Esophagus mucosa (tissue), 1 donor: ENCODE results near the gene MIF4GD. TPM values are rescaled to one million over a fixed set of nuclear protein-coding genes. Genes with fewer than 3 reads are reported as not detected.
"Not testable (repeated sequence)": the region's sequence is repeated elsewhere in the genome, so short reads cannot be mapped to it uniquely, and the experiment has no call there.

Experiments
- ATAC-seq: fragments of 200-7000 bp; cut with Tn5 transposase; one replicate; pipeline ENCODE4 v1.9.1; 2020
- total RNA-seq: library from RNA; stranded (reverse); gene quantifications from one replicate; pipeline ENCODE4 v1.2.4, GENCODE V29; 2023
- donor health status: DM: yes; HTN: yes; CAD: no.

The MIF4GD gene, protein sequence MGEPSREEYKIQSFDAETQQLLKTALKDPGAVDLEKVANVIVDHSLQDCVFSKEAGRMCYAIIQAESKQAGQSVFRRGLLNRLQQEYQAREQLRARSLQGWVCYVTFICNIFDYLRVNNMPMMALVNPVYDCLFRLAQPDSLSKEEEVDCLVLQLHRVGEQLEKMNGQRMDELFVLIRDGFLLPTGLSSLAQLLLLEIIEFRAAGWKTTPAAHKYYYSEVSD
- 18.4 TPM for total RNA-seq

GRCh38 chr17:75270966-75271232, at the start of gene MIF4GD:
MIF4GD (minus strand) TSS chr17:75271231; CDS start chr17:75270195, 1,036 bp downstream.
- no peak for ATAC-seq

GRCh38 chr17:75319904-75320691, 49.1 kb upstream of the MIF4GD start:
- ATAC-seq = no peak

- ATAC-seq = no peak
These were observed 47.7 kb upstream of the MIF4GD start for GRCh38 chr17:75318615-75319222.

DNA sequence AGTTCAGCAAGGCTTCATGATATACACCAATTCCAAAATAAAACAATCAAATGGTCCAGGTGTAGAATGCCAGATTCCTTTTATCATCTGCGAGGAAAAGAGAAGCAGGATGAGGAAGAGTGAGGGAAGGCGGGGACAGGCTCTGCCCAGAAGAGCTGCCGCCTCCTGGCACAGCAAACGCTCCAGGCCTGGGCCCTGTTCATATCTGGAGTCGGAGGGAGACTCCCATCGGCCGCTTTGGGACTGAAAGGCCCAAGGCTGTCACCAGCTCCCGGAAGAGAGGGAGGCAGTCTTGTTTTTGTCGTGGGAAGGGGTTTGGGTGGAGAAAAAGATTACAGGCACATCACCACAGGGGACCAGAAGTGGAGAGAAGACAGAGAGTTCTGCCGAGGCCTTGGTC, 47.2 kb upstream of the MIF4GD start:
- ATAC-seq = no peak

DNA sequence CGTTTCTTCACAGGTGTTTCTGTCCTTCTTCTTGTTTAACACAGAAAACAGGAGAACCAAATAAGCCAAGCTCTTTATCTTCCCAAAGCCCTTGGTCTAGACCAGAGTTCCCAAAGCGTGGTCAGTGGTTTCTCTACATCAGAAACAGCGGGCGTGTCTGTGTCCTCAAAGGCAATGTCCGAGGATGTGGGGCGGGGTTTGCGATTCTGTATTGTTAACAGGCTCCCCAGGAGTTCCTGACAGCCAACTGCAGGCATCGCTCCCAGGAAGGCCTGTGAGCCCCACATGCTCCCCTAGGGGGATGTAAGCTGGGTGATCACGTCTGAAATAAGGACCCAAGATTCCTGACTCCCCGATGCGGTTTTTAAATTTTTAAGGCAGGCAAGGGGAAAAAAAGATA, 46.6 kb upstream of the MIF4GD start:
- no peak for ATAC-seq

GRCh38 chr17:75316253-75316652, 45.2 kb upstream of the MIF4GD start:
- peak; percentile 37 for ATAC-seq

GRCh38 chr17:75315541-75316243, 44.7 kb upstream of the MIF4GD start:
- no peak for ATAC-seq

DNA sequence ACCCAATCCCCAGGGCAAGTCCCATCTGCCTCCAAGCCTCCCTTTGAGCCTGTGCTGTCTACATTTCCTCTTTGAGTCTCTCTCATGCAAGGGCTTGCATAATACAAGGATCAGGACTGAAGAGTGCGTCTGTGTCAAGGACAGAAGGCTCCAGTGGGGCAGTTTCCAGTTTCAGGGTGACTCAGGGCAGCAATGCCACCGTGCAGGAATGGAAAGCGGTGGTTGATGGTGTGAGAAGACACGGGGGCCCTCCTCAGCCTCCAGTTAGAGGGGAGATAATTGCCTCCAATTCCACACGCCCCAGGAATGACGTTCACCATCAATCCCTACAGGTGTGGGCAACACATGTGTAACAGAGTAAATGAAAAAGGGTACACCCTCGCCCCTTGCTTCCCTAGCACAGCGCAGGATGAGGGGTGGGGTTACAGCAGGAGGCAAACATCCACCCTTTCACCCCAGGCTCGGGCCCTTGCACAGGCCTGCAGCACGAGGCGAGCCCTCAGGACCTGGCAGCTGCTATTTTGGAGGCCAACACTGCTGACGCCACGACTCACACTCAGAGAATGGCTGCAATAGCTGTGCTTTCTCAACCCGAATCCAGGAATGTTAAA, 43.0 kb upstream of the MIF4GD start:
- ATAC-seq = peak; percentile 56

GRCh38 chr17:75308732-75309629, 38.0 kb upstream of the MIF4GD start:
- ATAC-seq = peak; percentile 45

GRCh38 chr17:75307957-75308731, 37.1 kb upstream of the MIF4GD start:
- ATAC-seq = no peak

GRCh38 chr17:75301502-75302206, 30.6 kb upstream of the MIF4GD start:
- no peak for ATAC-seq

DNA sequence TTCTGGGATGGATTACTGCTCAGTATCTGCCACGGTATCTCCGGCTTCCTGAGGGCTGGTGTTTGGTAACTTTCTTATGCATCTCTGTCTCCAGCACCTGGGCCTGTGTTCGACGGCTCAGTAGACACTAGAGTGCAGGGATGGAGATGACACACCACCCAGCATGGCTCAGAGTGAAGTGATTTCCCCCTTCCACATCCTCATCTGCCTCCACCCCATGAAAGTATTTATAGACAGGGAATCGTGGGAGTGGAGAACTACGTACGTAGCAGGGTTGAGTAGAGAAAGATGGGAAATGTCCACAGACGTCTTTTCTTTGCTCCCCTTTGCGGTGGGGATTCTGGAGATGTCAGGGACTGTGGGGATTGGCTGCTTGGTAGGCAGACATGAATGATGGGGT, 30.0 kb upstream of the MIF4GD start:
- ATAC-seq = no peak

DNA sequence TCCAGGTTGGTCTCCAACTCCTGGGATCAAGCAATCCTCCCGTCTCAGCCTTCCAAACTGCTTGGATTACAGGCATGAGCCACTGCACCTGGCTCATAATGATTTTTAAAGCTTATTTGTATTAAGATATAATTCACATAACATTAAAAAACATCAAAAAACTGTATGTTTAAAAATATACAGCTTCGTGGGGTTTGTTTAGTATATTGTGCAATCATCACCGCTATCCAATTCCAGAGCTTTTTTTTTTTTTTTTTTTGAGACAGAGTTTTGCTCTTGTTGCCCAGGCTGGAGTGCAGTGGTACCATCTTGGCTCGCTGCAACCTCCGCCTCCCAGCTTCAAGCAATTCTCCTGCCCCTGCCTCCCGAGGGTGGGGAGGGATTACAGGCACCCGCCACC, 29.2 kb upstream of the MIF4GD start:
- no peak for ATAC-seq

GRCh38 chr17:75295201-75296158, 24.4 kb upstream of the MIF4GD start:
- no peak for ATAC-seq

- ATAC-seq = not testable (repeated sequence)
These were observed 21.9 kb upstream of the MIF4GD start for GRCh38 chr17:75292810-75293448.

DNA sequence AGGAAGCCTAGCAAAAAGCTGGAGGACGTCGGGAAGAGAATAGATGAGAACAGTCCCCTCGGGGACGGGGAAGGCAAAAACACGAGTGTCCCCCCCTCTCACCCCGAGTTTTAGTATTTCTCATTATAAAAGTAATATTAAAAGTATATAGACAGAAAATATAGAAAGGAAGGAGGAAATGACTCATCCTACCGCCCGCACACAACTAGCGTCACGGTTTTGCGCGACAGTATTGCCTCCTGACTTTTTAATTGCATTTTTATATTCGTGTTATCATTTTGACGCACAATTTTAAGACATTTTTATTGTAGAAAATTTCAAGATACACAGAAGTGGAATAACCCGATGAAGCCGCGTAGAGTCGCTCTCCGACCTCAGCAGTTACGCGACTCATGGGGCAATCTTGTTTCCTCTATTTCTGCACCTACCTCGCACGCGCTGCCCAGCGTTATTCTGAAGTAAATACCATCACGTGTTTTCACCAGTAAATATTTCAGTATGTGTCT, 18.9 kb upstream of the MIF4GD start:
- ATAC-seq = peak; percentile 16

DNA sequence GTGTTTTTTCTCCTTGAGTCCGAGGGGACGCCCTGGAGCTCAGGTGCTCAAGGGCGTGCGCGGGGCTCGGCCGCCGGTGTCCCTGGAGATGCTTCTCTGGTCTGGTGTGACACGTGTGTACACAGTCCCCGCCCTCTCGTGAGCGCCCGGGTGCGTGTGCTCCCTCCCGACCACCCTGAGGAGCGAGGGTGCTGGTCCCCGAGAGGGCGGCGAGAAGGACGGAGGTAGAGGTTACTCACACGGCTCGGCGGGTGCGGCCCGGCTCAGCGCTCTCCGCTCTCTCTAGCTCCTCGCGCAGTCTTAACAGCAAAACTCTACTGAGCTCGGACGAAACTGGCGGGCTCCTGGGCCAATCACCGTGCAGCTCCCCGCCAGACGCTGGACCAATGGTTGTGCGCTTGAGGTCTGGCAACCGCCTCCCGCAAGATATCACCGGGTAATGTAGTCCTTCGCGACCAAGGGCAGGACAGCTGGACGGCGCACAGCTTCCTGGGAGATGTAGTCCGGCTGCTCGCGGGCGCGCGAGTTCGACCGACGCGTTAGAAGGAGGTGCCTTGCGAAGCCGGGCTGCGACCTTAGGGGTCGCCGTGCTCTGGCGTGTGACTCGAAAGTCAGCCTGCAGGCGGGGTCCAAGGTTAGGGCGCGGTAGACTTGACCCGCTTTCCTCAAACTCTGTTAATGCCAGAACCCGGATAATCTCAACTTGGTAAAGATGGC, 18.2 kb upstream of the MIF4GD start, which contains the start of gene SLC25A19:
Gene SLC25A19 (minus strand): TSS at position 319 of the 717 bp plus-strand sequence. CDS start 2,669 bp downstream, outside the sequence.
- peak; percentile 98 for ATAC-seq

DNA sequence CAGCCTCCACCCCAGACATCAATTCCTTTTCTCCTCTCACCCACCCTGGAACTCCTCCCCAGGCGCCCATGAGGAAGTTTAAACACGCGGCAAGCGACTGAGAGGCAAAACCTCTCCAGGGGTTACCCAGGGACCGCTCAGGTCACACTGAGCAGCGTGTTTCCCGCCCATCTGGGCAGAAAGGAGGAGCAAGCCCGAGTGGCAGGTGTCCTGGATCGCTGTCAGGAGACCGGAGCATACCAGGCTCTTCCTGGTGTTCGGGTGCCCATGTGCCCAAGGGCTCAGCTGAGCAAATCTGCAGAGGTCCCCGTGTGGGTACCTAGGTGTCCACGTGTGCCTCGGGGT, 17.7 kb upstream of the MIF4GD start:
- ATAC-seq = peak; percentile 57
